Stimulated activated CD8-positive, alpha-beta memory T cell treated with anti-CD3 and anti-CD28 coated beads, Interleukin-15, amount 100 ng/mL, for 4 hours (primary cell): ENCODE results near the gene CFHR4.
"Not testable (repeated sequence)": the region's sequence is repeated elsewhere in the genome, so short reads cannot be mapped to it uniquely, and the experiment has no call there.

Experiments
- DNase-seq, 2 donors: peaks; one replicate each; pipeline ENCODE4 v3.0.0-alpha.2; 2020; ENCODE audit warnings: low read depth in 2 of 2

Gene CFHR4

DNA sequence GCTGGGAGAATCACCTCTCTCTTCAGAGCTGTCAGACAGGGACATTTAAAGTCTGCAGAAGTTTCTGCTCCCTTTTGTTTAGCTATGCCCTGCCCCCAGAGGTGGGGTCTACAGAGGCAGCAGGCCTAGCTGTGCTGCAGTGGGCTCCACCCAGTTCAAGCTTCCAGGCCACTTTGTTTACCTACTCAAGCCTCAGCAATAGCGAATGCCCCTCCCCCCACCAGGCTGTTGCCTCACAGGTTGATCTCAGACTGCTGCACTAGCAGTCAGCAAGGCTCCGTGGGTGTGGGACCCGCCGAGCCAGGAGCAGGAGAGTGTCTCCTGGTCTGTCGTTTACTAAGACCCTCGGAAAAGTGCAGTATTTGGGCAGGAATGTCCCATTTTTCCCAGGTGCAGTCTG is 53.6 kb downstream of the CFHR4 start:
- DNase-seq: not testable (repeated sequence)

DNA sequence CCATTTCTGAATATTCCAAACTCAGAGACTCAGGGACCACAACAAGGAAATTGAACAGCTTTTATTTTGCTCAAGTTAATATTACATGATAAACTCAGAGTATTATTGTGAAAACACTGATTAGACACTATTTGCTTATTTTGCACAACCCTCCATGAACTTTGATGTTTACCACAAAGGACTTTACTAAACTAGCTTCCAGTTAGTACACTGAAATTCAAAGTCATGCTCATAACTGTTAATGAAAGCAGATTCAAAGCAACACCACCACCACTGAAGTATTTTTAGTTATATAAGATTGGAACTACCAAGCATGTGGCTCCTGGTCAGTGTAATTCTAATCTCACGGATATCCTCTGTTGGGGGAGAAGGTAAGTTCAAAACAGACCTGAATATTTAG is 55.7 kb downstream of the CFHR4 start, which contains the start of gene CFHR2:
Gene CFHR2 (plus strand): TSS at position 171 of the 400 bp plus-strand sequence. CDS start 143 bp downstream, at position 314.
- not testable (repeated sequence) for DNase-seq

DNA sequence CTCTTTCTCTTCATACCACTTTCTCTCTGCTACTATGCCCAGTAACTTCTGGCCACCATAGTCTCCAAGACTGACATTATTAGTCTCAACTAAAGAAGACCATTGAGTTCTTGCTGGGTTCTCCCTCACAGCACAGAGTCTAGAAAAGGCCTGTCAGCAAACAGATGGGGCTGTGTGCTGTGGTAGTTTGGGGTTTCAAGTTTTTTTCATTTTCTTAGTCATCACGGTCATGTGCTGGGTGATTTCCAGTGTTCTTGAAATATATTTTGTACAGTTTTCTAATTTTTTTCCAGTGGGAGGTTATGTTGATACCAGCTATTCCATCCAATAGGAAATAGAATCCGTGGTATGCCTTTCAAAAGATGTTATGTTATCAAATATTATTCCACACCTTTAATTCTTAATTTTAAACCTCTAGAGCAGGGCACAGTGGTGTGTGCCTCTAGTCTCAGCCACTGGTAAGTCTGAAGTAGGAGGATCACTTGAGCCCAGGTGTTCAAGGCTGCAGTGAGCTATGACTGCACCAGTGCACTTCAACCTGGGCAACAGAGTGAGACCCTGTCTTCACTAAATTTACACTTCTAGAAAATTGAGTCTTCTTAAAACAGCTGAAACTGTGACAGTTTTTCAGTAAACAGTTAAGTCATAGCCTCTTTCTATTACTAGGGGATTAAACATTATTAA is 64.0 kb downstream of the CFHR4 start:
- no peak for DNase-seq

DNA sequence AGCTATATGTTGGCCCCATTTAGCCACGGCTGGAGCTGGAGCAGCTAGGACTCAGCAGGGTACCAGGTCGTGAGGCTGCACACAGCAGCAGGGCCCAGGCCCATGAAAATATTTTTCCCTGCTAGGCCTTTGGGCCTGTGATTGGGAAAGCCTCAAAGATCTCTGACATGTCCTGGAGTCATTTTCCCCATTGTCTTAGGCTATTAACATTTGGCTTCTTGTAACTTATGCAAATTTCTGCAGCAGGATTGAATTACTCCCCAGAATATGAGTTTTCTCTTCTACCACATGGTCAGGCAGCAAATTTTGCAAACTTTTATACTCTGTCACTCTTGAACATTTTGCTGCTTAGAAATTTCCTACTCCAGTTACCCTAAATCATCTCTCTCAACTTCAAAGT is 66.9 kb downstream of the CFHR4 start:
- DNase-seq: no peak

DNA sequence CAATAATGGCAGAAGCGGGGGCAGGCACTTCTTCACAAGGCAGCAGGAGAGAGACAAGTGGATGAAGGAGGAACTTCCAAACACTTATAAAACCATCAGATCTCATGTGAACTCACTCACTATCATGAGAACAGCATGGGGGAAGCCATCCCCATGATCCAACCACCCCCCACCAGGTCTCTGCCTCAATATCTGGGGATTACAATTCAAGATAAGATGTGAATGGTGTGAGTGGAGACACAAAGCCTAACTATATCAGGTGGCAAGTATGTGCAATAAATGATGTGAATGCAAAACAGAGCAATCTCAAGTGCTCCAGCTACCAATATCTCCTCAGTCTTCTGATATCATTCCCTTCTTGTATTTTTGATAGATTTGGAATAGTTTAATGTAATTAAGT is 68.1 kb downstream of the CFHR4 start:
- no peak for DNase-seq

DNA sequence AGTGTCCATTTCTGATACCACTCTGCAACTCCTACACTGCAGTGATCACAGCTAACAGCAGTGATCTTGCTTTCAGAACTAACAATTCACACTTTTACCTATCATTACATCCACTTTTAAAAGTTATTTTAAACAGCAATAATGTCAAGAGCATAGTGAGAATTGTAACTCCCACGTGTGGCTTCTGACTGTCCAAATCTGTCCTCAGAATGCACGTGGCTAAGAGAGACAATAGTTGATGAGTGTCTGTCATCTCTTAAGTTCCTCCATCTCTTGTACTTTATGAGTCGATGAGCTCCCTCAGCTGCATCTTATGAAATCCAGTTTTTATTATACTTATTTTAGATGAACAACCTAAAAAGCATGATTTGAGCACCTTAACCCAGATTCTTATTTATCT is 73.0 kb downstream of the CFHR4 start:
- no peak for DNase-seq
